ENCODE data around the gene MRPS18A. TPM values are rescaled to one million over a fixed set of nuclear protein-coding genes. Genes with fewer than 3 reads are reported as not detected.

The MRPS18A gene
- total and polyA plus RNA-seq, 2 of the 13 experiments (the other 11 are each of a cell fraction or from before 2014, with no cell fraction given): 87.8 to 89.1 TPM

DNA sequence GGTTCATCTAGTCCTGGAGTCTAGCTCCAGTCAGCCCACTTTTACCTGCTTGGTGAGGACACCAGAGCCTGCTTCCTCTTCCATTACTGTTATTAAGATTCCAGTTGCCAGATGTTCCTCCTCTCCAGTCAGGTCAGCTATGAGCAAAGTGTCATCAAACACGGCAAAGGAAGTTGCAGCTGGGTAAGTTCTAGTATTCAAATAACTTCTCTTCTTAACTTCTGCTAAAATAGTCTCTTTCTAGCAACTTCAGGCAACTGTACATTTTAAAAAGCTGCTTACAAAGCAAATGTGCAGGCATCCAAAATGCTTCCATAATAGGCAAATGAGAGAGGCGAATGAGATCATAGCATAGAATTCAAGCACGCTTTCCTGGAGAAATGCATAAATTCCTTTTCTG lies 18.4 kb upstream of the MRPS18A start:
- Histone ChIP-seq H3K4me2 (ENCODE audit: low read depth, low read length) (no peak overlapping the region; the same call in 1 of the 2 replicates), H4K20me1 (ENCODE audit: insufficient read depth, low read length) (no peaks in the 10 kb centered on the region), H3K27ac (ENCODE audit: extremely low read length, insufficient read depth, low read length) (no peak overlapping the region), H3K27me3 (ENCODE audit: control insufficient read depth in 1 of 2, insufficient read depth in 2 of 2, low read length in 2 of 2) (peaks cover 0 to 14% of the 10 kb centered on the region in 2 experiments; a peak in 3 of 5 replicates), H3K9me3 (ENCODE audit: low read length) (no peaks in the 10 kb centered on the region), H3K9ac (ENCODE audit: insufficient read depth, low read depth, low read length) (no peak overlapping the region), H3K79me2 (ENCODE audit: insufficient read depth, low read length) (no peaks in the 10 kb centered on the region), H3K4me1 (ENCODE audit: insufficient read depth, low read length) (peaks cover 91% of the 10 kb centered on the region), H2AFZ (ENCODE audit: low read length) (no peak overlapping the region), H3K4me3 (replicated peaks in 1 of 3; ENCODE audit: insufficient read depth in 1 of 3, low read depth in 2 of 3, low read length in 3 of 3) (no peak overlapping the region), H3K36me3 (replicated peaks in 1 of 2; ENCODE audit: control insufficient read depth in 1 of 2, insufficient read depth in 2 of 2, low read length in 2 of 2) (no peaks in the 10 kb centered on the region)
- 59% methylated on average over 3 of the region's 3 CpGs for WGBS (ENCODE audit: low lambda C conversion rate)
- no TSS peak for BruUV-seq (replicated peaks)
- FAIRE-seq (peak; percentile 42), ATAC-seq (no peak), DNase-seq (ENCODE audit: low spot score) (no peak)
- CTCF ChIA-PET (ENCODE audit: low intra/inter-chr PET ratio, low total read pairs): no interaction called here
- in situ Hi-C loops (cut with HindIII; ENCODE audit: extremely low pct_ligation_motif_present, low pct_unique_long_range_greater_than_20kb) (no loop called here), intact Hi-C loops (cut with micrococcal nuclease; ENCODE audit: unreplicated experiment) (no loop called here)
- TF ChIP-seq ZNF414 (CRISPR knock-in tag; IDR thresholded peaks at IDR 0.05) (0 out of 2 replicates have a peak, but pooled peaks have one; percentile 41), PRDM15 (CRISPR knock-in tag; IDR thresholded peaks at IDR 0.05) (peak; percentile 94), NCOA1 (CRISPR knock-in tag; IDR thresholded peaks at IDR 0.05) (0 out of 2 replicates have a peak, but pooled peaks have one; percentile 10), ETV5 (CRISPR knock-in tag; IDR thresholded peaks at IDR 0.05; ENCODE audit: borderline replicate concordance) (no peak), ZNF839 (CRISPR knock-in tag; IDR thresholded peaks at IDR 0.05; ENCODE audit: borderline replicate concordance) (no peak)
- POLR2A ChIA-PET: interaction anchor here (0.7 to 2.3 kb wide), 6 partner anchors 36 to 594 kb away, joined by 3 to 11 read pairs (median 3); partner anchors contain the start of gene VEGFA

Data from HepG2 (cell line).